Measurements from ENCODE around the gene LCE5A. TPM values are rescaled to one million over a fixed set of nuclear protein-coding genes. Genes with fewer than 3 reads are reported as not detected.
"Not testable (repeated sequence)": the region's sequence is repeated elsewhere in the genome, so short reads cannot be mapped to it uniquely, and the experiment has no call there.

Gene LCE5A
- total RNA-seq, 4 donors from 2014 or later: not detected

DNA sequence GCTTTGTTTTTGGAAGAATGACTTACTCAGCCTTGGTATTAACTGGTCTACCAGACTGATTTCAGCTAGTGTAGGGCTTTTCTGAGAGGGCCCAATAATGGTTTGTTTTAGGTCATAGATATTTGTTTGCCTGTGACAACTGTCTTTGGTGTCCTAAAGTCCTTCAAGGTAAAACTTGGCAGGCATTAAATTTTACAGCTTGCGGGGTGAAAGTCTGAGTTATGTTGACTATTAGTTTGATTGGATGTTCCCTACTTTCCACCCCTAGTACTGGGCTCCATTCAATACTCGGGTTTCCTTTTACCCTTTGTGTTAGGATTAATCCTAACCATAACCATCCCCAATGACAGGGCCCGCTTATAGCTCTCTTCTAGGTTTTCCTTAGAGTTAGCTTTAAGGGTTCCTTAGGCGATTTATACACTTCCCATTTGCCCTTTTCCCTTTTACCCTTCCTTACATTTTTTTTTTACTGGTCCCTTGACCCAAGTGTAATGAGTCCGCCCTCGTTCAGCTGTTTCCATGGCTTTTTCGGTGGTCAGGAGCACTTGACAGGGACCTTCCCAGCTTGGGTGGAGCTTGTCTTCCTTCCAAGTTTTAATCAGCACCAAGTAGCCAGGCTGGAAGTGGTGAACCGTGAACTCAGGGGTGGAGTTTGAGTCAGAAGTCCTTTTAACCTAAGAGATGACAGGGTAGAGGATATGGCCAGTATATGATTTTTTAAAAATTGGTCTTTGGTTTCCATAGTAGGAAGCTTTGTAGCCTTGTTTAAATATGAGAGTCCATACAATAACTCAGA, 28.5 kb upstream of the LCE5A start:
- TF ChIP-seq, protein P1, sequence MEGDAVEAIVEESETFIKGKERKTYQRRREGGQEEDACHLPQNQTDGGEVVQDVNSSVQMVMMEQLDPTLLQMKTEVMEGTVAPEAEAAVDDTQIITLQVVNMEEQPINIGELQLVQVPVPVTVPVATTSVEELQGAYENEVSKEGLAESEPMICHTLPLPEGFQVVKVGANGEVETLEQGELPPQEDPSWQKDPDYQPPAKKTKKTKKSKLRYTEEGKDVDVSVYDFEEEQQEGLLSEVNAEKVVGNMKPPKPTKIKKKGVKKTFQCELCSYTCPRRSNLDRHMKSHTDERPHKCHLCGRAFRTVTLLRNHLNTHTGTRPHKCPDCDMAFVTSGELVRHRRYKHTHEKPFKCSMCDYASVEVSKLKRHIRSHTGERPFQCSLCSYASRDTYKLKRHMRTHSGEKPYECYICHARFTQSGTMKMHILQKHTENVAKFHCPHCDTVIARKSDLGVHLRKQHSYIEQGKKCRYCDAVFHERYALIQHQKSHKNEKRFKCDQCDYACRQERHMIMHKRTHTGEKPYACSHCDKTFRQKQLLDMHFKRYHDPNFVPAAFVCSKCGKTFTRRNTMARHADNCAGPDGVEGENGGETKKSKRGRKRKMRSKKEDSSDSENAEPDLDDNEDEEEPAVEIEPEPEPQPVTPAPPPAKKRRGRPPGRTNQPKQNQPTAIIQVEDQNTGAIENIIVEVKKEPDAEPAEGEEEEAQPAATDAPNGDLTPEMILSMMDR (IDR thresholded peaks at IDR 0.05): no peak
- no peak for DNase-seq (ENCODE audit: low spot score)
- ATAC-seq (ENCODE audit: low FRiP score): no peak

DNA sequence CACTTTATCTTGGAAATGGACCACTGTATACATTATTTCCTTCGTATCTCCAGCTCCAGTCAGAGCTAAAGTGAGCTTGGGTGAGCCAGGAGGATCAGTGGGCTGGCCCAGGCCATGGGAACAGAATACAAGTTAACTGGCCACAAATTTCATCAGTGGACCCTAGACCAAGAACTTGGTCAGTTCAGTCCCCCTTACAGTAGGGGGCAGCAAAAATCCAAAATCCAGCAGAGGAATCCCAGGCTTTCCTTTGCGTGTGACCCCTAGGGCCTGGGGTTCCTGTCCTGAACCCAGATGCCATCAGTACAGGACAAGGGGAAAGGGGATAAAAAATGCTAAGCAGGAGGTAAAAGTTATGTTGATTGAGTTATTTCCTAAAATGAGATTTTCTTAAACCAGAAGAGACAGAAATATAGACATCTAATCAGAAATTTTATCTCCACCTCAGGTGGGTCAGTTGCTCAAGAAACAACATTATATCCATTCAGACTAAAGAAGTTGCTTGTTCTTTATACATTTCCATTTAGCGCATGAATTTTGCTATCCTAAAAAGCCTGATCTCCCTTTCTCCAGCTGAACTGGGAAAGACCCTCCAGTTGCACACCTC, 24.1 kb upstream of the LCE5A start:
- ATAC-seq (ENCODE audit: low FRiP score) (no peak), DNase-seq (ENCODE audit: low spot score) (no peak)
- TF ChIP-seq, protein P1 (IDR thresholded peaks at IDR 0.05): no peak

DNA sequence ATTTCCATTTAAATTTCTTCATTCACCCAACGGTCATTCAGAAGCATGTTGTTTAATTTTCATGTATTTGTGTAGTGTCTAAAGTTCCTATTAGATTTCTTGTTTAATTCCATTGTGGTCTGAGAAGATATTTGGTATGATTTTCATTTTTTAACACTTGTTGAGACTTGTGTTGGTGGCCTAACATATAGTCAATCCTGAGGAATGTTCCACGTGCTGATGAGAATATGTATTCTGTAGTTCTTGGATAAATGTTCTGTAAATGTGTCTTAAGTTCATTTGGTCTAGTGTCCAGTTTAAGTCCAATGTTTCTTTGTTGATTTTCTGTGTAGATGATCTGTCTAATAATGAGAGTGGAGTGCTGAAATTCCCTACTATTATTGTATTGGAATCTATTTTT, 22.7 kb upstream of the LCE5A start:
- TF ChIP-seq, protein P1 (IDR thresholded peaks at IDR 0.05): no peak

DNA sequence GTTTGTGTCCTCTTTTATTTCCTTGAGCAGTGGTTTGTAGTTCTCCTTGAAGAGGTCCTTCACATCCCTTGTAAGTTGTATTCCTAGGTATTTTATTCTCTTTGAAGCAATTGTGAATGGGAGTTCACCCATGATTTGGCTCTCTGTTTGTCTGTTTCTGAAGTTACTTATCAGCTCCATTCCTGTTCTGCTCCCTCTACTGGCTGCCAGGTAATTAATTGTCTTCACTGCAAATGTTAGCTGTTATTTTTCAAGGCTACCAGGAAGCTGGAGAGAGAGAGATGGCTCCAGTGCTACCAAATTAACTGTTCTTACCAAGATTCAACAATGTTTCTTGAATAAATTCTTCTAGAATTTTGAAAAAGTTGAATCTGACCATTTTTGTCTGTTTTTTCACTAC, 19.1 kb upstream of the LCE5A start:
- DNase-seq (ENCODE audit: low spot score); ATAC-seq (ENCODE audit: low FRiP score): not testable (repeated sequence)

More for the DNA sequence above, 22.7 kb upstream of the LCE5A start:
- ATAC-seq (ENCODE audit: low FRiP score): no peak
- DNase-seq (ENCODE audit: low spot score): no peak

DNA sequence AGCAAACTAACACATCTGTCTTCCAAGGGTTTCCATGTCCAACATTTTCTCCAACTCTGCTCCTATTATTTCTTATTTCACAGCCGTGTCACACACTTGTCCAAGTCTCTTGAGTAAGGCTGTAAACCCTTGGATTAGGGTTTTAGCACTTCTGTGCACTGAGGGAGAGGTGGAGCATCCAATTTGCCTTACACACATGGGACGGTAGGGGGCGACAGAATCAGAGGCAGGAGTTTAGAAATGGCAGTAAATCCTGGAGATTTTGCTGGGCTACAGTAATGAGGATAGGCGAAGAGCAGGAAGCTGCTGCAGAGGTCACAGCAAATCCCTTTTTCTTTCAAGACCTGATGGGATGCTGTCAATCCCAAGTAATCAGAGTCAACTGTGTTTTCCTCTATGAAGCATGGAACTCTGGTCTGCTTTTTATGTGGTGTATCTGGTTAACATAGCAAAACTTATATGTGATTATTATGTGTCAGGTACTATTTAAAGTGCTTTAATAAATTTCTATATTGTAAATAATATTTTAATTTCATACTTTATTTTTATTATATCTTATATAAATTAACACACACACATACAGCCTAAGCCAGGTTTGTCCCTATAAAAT, 15.4 kb upstream of the LCE5A start:
- TF ChIP-seq, protein P1 (IDR thresholded peaks at IDR 0.05): no peak
- ATAC-seq (ENCODE audit: low FRiP score) (no peak), DNase-seq (ENCODE audit: low spot score) (no peak)

DNA sequence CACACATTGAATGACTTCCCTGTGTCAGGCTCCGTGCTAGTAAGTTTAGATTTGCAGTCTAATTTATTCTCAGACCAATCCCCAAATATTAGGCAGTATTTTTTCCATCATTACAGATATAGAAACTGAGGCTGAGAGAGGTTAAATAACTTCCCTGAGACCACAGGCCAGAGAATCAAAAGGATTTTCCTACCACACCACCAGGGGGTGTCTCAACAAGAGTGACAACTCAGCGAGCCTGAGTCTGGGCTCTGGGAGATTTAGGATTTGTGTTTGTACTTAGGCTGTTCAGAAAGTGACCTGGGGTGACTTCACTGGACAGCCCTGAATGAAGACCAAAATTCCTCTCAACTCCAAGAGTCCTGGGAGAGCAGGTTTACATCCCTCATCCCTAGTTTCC, 13.3 kb upstream of the LCE5A start:
- DNase-seq (ENCODE audit: low spot score) (no peak), ATAC-seq (ENCODE audit: low FRiP score) (no peak)
- TF ChIP-seq, protein P1 (IDR thresholded peaks at IDR 0.05): no peak

DNA sequence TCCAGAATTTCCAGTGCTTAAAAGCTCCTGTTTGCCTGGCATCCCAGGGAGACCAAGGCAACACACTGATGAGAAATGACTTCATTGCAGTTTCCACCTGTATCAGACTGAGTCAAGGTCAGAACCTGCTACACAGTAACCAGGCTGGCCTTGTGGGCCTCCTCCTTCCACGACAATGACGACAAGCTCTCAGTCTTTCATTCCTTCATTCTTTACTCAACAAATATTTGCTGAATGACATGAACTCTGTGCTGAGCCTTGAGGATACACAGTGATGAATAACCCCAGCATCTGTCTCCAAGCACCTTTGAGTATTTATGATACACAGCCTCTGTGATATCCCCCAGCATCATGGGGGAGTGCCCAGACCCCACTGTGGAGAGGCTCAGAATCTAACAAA, 8.9 kb upstream of the LCE5A start:
- no peak for ATAC-seq (ENCODE audit: low FRiP score)
- TF ChIP-seq, protein P1 (IDR thresholded peaks at IDR 0.05): no peak
- no peak for DNase-seq (ENCODE audit: low spot score)

All from omental fat pad (tissue), 4 donors.